Measurements from ENCODE around the gene ARFRP1. TPM values are rescaled to one million over a fixed set of nuclear protein-coding genes. Genes with fewer than 3 reads are reported as not detected.
A peak's percentile ranks its signal among the peaks of the same experiment; 100 is the strongest.

The ARFRP1 gene
- total and polyA plus RNA-seq, 7 donors: 26.8 to 70.2 (median 38.7) TPM

DNA sequence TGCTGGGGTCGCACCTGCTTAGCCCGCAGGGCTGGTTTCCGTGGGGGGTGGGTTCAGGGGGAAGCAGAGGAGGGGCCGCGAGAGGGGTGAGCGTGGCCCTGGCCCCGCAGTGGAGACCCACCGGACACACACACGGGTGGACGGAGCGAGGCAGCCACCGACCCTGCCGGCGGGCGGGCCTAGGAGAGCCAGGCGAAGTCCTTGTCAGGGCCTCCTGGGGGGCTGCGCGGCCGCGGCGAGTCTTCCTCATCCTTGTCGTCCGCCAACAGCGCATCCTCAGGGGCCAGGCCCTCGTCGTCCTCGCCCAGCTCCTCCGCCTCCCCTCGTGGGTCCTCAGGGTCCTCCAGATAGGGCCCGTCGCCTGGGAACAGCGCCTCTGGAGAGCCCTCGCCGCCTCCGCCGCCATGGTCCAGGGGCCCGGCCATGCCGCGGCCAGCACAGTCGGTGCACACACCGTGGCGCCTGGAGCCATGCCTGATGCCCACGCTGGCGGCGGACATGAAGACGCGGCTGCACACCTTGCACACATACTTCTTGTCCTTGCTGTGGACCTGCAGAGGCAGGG, 39.1 kb upstream of the ARFRP1 start:
- Histone ChIP-seq H3K36me3 (peaks cover 11 to 19% (median 15%) of the 10 kb centered on the region in 4 donors), H3K27me3 (no peaks in the 10 kb centered on the region), H3K9me3 (no peaks in the 10 kb centered on the region), H3K4me1 (peaks cover 0 to 7% (median 5%) of the 10 kb centered on the region in 4 donors), H3K4me3 (no peak overlapping the region), H3K27ac (no peak overlapping the region)
- intact Hi-C loops (cut with DNase I): no loop called here
- TF ChIP-seq, protein P1, sequence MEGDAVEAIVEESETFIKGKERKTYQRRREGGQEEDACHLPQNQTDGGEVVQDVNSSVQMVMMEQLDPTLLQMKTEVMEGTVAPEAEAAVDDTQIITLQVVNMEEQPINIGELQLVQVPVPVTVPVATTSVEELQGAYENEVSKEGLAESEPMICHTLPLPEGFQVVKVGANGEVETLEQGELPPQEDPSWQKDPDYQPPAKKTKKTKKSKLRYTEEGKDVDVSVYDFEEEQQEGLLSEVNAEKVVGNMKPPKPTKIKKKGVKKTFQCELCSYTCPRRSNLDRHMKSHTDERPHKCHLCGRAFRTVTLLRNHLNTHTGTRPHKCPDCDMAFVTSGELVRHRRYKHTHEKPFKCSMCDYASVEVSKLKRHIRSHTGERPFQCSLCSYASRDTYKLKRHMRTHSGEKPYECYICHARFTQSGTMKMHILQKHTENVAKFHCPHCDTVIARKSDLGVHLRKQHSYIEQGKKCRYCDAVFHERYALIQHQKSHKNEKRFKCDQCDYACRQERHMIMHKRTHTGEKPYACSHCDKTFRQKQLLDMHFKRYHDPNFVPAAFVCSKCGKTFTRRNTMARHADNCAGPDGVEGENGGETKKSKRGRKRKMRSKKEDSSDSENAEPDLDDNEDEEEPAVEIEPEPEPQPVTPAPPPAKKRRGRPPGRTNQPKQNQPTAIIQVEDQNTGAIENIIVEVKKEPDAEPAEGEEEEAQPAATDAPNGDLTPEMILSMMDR (IDR thresholded peaks at IDR 0.05): no peak
- no peak for TF ChIP-seq POLR2A (IDR thresholded peaks at IDR 0.05)
- WGBS, 2 donors: 94 to 95% methylated on average over 47 of the region's 47 CpGs
- no peak for DNase-seq

GRCh38 chr20:63745961-63746731, 38.4 kb upstream of the ARFRP1 start:
- Histone ChIP-seq H3K4me1 (peaks cover 0 to 14% (median 11%) of the 10 kb centered on the region in 4 donors), H3K9me3 (no peaks in the 10 kb centered on the region), H3K27ac (no peak overlapping the region), H3K27me3 (no peaks in the 10 kb centered on the region), H3K4me3 (no peak overlapping the region), H3K36me3 (peaks cover 11 to 20% (median 15%) of the 10 kb centered on the region in 4 donors)
- 78 to 88% methylated on average over 26 of the region's 26 CpGs for WGBS, 2 donors
- TF ChIP-seq EP300 (IDR thresholded peaks at IDR 0.05): no peak
- no peak for TF ChIP-seq POLR2AphosphoS5 (IDR thresholded peaks at IDR 0.05)
- TF ChIP-seq, protein P1 (IDR thresholded peaks at IDR 0.05): no peak
- no peak for TF ChIP-seq POLR2A (IDR thresholded peaks at IDR 0.05)
- DNase-seq: no peak
- intact Hi-C loops (cut with DNase I): no loop called here

- WGBS, 2 donors: 84 to 86% methylated on average over 15 of the region's 15 CpGs
- intact Hi-C loops (cut with DNase I): no loop called here
- peaks cover 0 to 17% (median 17%) of the 10 kb centered on the region in 4 donors for H3K4me1 ChIP-seq
- H3K4me3 ChIP-seq: no peak overlapping the region
- H3K27me3 ChIP-seq: no peaks in the 10 kb centered on the region
- peaks cover 11 to 20% (median 15%) of the 10 kb centered on the region in 4 donors for H3K36me3 ChIP-seq
- no peak overlapping the region for H3K27ac ChIP-seq
- no peak for DNase-seq
- TF ChIP-seq, protein P1 (IDR thresholded peaks at IDR 0.05): no peak
- TF ChIP-seq POLR2AphosphoS5 (IDR thresholded peaks at IDR 0.05) (no peak), EP300 (IDR thresholded peaks at IDR 0.05) (no peak), POLR2A (IDR thresholded peaks at IDR 0.05) (no peak)
- H3K9me3 ChIP-seq: no peaks in the 10 kb centered on the region
Observed at GRCh38 chr20:63745424-63745805, 37.6 kb upstream of the ARFRP1 start.

GRCh38 chr20:63744574-63745423, 37.0 kb upstream of the ARFRP1 start:
- H3K27ac ChIP-seq: no peak overlapping the region
- 71 to 84% methylated on average over 25 of the region's 25 CpGs for WGBS, 2 donors
- TF ChIP-seq POLR2AphosphoS5 (IDR thresholded peaks at IDR 0.05): peak in 1 of 4 donors; percentile 15
- TF ChIP-seq POLR2A (IDR thresholded peaks at IDR 0.05): no peak
- H3K27me3 ChIP-seq: no peaks in the 10 kb centered on the region
- no peak overlapping the region for H3K4me3 ChIP-seq
- no peaks in the 10 kb centered on the region for H3K9me3 ChIP-seq
- intact Hi-C loops (cut with DNase I): loop anchor here (5.0 kb wide), 1 partner anchor 527 kb away; the partner anchor contains the start of gene YTHDF1
- peaks cover 0 to 19% (median 17%) of the 10 kb centered on the region in 4 donors for H3K4me1 ChIP-seq
- DNase-seq: no peak
- peaks cover 11 to 20% (median 15%) of the 10 kb centered on the region in 4 donors for H3K36me3 ChIP-seq
